NT2/D1 (cell line): ENCODE data around the gene PAIP2.

ENCODE experiments used
- SUZ12 ChIP-seq: IDR thresholded peaks from 2 replicates; pipeline ENCODE4 v1.6.1; 2011; ENCODE audit not compliant: insufficient read length, insufficient read depth; ENCODE audit errors: extremely low read depth
- YY1 ChIP-seq: IDR thresholded peaks from 2 replicates; pipeline ENCODE4 v1.6.1; 2011; ENCODE audit not compliant: insufficient read length, insufficient read depth
- ZNF274 ChIP-seq: IDR thresholded peaks from 2 replicates; pipeline ENCODE4 v1.6.1; 2011; ENCODE audit warnings: mild to moderate bottlenecking, low read depth, low read length

DNA sequence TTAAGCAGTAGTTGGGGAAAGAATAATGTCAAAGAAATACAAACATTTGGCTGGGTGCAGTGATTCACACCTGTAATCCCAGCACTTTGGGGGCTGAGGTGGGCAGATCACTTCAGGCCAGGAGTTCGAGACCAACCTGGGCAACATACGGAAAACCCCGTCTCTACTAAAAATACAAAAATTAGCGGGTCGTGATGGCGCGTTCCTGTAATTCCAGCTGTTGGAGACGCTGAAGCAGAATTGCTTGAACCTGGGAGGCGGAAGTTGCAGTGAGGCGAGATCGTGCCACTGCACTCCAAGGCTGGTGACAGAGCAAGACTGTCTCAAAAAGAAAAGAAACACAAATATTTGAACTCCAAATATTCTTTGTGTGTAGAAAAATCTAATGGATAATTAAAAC, 43.4 kb upstream of the PAIP2 start:
- TF ChIP-seq YY1 (no peak), ZNF274 (no peak), SUZ12 (no peak)
